CD4-positive, alpha-beta T cell treated with Interleukin-6 for 4 hours (primary cell): ENCODE data around the gene HSP90AA1.
"Not testable (repeated sequence)": the region's sequence is repeated elsewhere in the genome, so short reads cannot be mapped to it uniquely, and the experiment has no call there.

Experiments used
- DNase-seq: peaks from one replicate; pipeline ENCODE4 v3.0.0-alpha.2; 2020; ENCODE audit warnings: mixed read lengths

HSP90AA1 gene

GRCh38 chr14:102092806-102093205 lies 6.0 kb upstream of the HSP90AA1 start:
- no peak for DNase-seq

- no peak for DNase-seq
These were observed 3.9 kb upstream of the HSP90AA1 start for GRCh38 chr14:102090713-102091112.

- DNase-seq: no peak
These were observed 2.9 kb upstream of the HSP90AA1 start for GRCh38 chr14:102089621-102090343.

GRCh38 chr14:102088012-102088792 lies 1.4 kb upstream of the HSP90AA1 start:
- peak; percentile 60 for DNase-seq

- DNase-seq: no peak
These were observed 843 bp upstream of the HSP90AA1 start for GRCh38 chr14:102087762-102088011.

- no peak for DNase-seq
These were observed 204 bp downstream of the HSP90AA1 start for GRCh38 chr14:102086709-102086971.

- DNase-seq: peak; percentile 77
These were observed 716 bp downstream of the HSP90AA1 start for GRCh38 chr14:102085948-102086708.

GRCh38 chr14:102085488-102085887 lies 1.4 kb downstream of the HSP90AA1 start:
- no peak for DNase-seq

- DNase-seq: no peak
These were observed 1.9 kb downstream of the HSP90AA1 start for GRCh38 chr14:102084931-102085330.

GRCh38 chr14:102084522-102084921 lies 2.3 kb downstream of the HSP90AA1 start:
- not testable (repeated sequence) for DNase-seq

GRCh38 chr14:102081231-102082080 lies 5.4 kb downstream of the HSP90AA1 start:
- DNase-seq: no peak

GRCh38 chr14:102080183-102081080 lies 6.4 kb downstream of the HSP90AA1 start:
- no peak for DNase-seq

GRCh38 chr14:102079700-102079979 lies 7.2 kb downstream of the HSP90AA1 start:
- DNase-seq: no peak

GRCh38 chr14:102078831-102079699 lies 7.8 kb downstream of the HSP90AA1 start:
- no peak for DNase-seq

GRCh38 chr14:102078361-102078791 lies 8.5 kb downstream of the HSP90AA1 start:
- DNase-seq: not testable (repeated sequence)

- DNase-seq: no peak
These were observed 9.5 kb downstream of the HSP90AA1 start for GRCh38 chr14:102077382-102077709.

GRCh38 chr14:102075155-102075554 lies 11.7 kb downstream of the HSP90AA1 start:
- DNase-seq: no peak

GRCh38 chr14:102074415-102074964 lies 12.4 kb downstream of the HSP90AA1 start:
- DNase-seq: no peak

- DNase-seq: no peak
These were observed 15.4 kb downstream of the HSP90AA1 start for GRCh38 chr14:102071283-102071998.

GRCh38 chr14:102066041-102066451 lies 20.8 kb downstream of the HSP90AA1 start:
- DNase-seq: no peak
